CD4-positive, alpha-beta memory T cell (primary cell): ENCODE data around the gene TINAG. TPM values are rescaled to one million over a fixed set of nuclear protein-coding genes. Genes with fewer than 3 reads are reported as not detected.

Experiments used
- CTCF ChIA-PET: fragments of 350-600 bp; sonication (Branson Sonifier 250); formaldehyde crosslinking; loops from one replicate; lab custom pipeline; 2021; ENCODE audit warnings: inconsistent platforms; ENCODE audit not compliant: partially characterized antibody; lab: Charles Lee
- POLR2A ChIA-PET: fragments of 350-600 bp; sonication (Branson Sonifier 250); formaldehyde crosslinking; loops from one replicate; lab custom pipeline; 2021; ENCODE audit not compliant: partially characterized antibody; lab: Charles Lee
- DNase-seq, 5 donors: peaks; one replicate each; pipeline versions ENCODE4 v3.0.0 to v3.0.0-alpha.2; 2020 to 2022; ENCODE audit warnings: mixed read lengths in 1 of 5
- H3K27ac ChIP-seq: one replicate; pipeline ENCODE4 v1.7.0; 2013; ENCODE audit warnings: low read depth, low read length
- H3K27me3 ChIP-seq: 2 replicates; pipeline ENCODE4 v1.7.0; 2013; ENCODE audit warnings: mild to moderate bottlenecking, low read length, moderate library complexity; ENCODE audit not compliant: insufficient read depth
- H3K36me3 ChIP-seq: 2 replicates; pipeline ENCODE4 v1.7.0; 2013; ENCODE audit warnings: mild to moderate bottlenecking, low read length, moderate library complexity; ENCODE audit not compliant: insufficient read depth
- H3K4me1 ChIP-seq: 2 replicates; pipeline ENCODE4 v1.7.0; 2013; ENCODE audit warnings: mild to moderate bottlenecking, low read length, moderate library complexity; ENCODE audit not compliant: insufficient read depth
- H3K4me3 ChIP-seq, 2 donors: one replicate each; pipeline ENCODE4 v1.7.0; 2013; ENCODE audit warnings: low read length in 2 of 2, mild to moderate bottlenecking in 1 of 2
- H3K9me3 ChIP-seq, 2 donors: one replicate each; pipeline ENCODE4 v1.7.0; 2013; ENCODE audit warnings: low read length in 2 of 2, control low read depth in 1 of 2; ENCODE audit not compliant: control insufficient read depth in 1 of 2
- H3K27ac Mint-ChIP-seq, 7 donors: one replicate each; pipeline ENCODE4 v1.8.0; 2020 to 2021; ENCODE audit warnings: mixed read lengths in 7 of 7, mild to moderate bottlenecking in 6 of 7, inconsistent platforms in 3 of 7, moderate library complexity in 3 of 7
- H3K27me3 Mint-ChIP-seq, 2 donors: one replicate each; pipeline ENCODE4 v1.8.0; 2020 to 2021; ENCODE audit warnings: mixed read lengths in 2 of 2
- H3K36me3 Mint-ChIP-seq, 2 donors: one replicate each; pipeline ENCODE4 v1.8.0; 2020 to 2021; ENCODE audit warnings: mixed read lengths in 2 of 2, inconsistent platforms in 1 of 2, mild to moderate bottlenecking in 1 of 2
- H3K4me1 Mint-ChIP-seq, 4 donors: one replicate each; pipeline ENCODE4 v1.8.0; 2020 to 2021; ENCODE audit warnings: mixed read lengths in 4 of 4, mild to moderate bottlenecking in 1 of 4
- H3K4me3 Mint-ChIP-seq, 8 donors: one replicate each; pipeline ENCODE4 v1.8.0; 2020 to 2021; ENCODE audit warnings: mixed read lengths in 8 of 8, mild to moderate bottlenecking in 7 of 8, moderate library complexity in 6 of 8, inconsistent platforms in 3 of 8
- H3K9me3 Mint-ChIP-seq, 8 donors: one replicate each; pipeline ENCODE4 v1.8.0; 2020 to 2021; ENCODE audit warnings: mixed read lengths in 8 of 8, mild to moderate bottlenecking in 5 of 8, inconsistent platforms in 3 of 8, moderate library complexity in 1 of 8
- intact Hi-C: fragments of 100-400 bp; cut with micrococcal nuclease; formaldehyde crosslinking; loops from one replicate; pipeline ENCODE4 v1.15.1; 2023
- polyA plus RNA-seq, 2 donors: library from polyadenylated mRNA; unstranded; fragments of 300-500 nt; fragmentation: Illumina TruSeq; gene quantifications; one replicate each; pipeline ENCODE4 v1.2.3, GENCODE V29; 2021
- total RNA-seq, 2 experiments: library from RNA; stranded (reverse); gene quantifications; one replicate each; pipeline ENCODE4 v1.2.3, GENCODE V29; 2021

TINAG gene
- total and polyA plus RNA-seq, 4 experiments from 2014 or later, result not detected

DNA sequence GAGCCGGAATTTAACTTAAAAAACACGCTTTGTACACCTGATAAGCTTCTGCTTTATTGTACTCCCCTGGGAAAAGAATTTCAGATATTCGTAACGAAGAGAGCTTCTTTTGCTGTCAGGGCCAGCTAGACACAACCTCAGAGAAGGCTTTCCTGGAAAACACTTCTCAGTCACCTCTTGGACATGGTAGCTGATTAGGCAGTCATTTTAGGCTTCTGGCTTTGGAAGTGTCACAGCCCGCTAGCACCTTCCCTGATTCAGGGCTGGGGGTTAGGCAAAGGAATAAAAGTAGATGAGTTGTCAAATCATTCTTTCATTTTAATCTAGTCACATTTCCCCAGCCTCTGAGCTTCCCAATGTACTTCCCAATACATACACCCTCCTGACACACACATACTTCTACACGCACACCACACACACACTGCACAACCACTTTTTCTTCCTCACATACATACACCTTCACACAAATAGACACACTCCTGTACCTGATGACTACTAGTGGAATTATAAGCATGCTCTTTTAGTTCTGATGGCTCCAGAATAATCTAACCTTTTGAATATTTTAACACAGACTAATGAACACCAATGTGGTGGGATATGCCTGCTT lies 34.9 kb upstream of the TINAG start:
- Histone ChIP-seq H3K27ac (no peak overlapping the region), H3K4me1 (no peaks in the 10 kb centered on the region), H3K9me3 (no peaks in the 10 kb centered on the region), H3K4me3 (no peak overlapping the region), H3K27me3 (no peaks in the 10 kb centered on the region), H3K36me3 (no peaks in the 10 kb centered on the region)
- H3K9me3 Mint-ChIP-seq, result peaks cover 0 to 16% (median 4%) of the 10 kb centered on the region in 8 donors
- intact Hi-C loops, result no loop called here
- no peaks in the 10 kb centered on the region for H3K4me1 Mint-ChIP-seq
- H3K27me3 Mint-ChIP-seq, result no peaks in the 10 kb centered on the region
- CTCF ChIA-PET, result no interaction called here
- H3K27ac Mint-ChIP-seq, result no peak overlapping the region
- no peaks in the 10 kb centered on the region for H3K36me3 Mint-ChIP-seq
- no peak for DNase-seq
- POLR2A ChIA-PET, result no interaction called here
- no peak overlapping the region for H3K4me3 Mint-ChIP-seq

DNA sequence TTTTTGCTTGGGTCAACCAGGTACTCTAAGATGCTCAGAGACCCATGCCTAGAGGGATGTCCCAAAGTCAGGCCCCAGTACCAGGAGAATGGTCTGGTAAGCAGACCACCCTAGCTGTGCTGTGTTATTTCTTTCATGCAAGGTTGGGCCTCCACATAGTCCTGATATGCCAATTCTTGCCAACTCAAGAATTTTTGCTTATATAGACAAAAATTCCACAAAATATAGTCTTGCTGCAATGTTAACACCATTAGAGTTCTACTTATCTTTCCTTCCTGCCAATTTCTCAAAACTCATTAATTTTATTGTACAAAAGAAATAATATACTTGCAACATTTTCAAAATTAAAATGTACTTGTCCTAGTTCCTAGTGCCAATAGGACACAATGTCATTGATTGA lies 33.9 kb upstream of the TINAG start:
- H3K4me1 ChIP-seq, result no peaks in the 10 kb centered on the region
- ChIA-PET CTCF (no interaction called here), POLR2A (no interaction called here)
- no peak for DNase-seq
- H3K4me3 ChIP-seq, result no peak overlapping the region
- Mint-ChIP-seq H3K4me1 (no peaks in the 10 kb centered on the region), H3K4me3 (no peak overlapping the region), H3K36me3 (no peaks in the 10 kb centered on the region), H3K9me3 (peaks cover 2 to 25% (median 8%) of the 10 kb centered on the region in 8 donors), H3K27ac (no peak overlapping the region), H3K27me3 (no peaks in the 10 kb centered on the region)
- no peaks in the 10 kb centered on the region for H3K36me3 ChIP-seq
- H3K27me3 ChIP-seq, result no peaks in the 10 kb centered on the region
- no peaks in the 10 kb centered on the region for H3K9me3 ChIP-seq
- H3K27ac ChIP-seq, result no peak overlapping the region
- intact Hi-C loops, result no loop called here

GRCh38 chr6:54282186-54282585 lies 26.1 kb upstream of the TINAG start:
- H3K4me1 ChIP-seq, result no peaks in the 10 kb centered on the region
- H3K4me3 Mint-ChIP-seq, result no peak overlapping the region

GRCh38 chr6:54284161-54284860 lies 23.9 kb upstream of the TINAG start:
- intact Hi-C loops, result no loop called here
- Mint-ChIP-seq H3K4me3 (no peak overlapping the region), H3K27ac (no peak overlapping the region)

More at GRCh38 chr6:54282186-54282585, 26.1 kb upstream of the TINAG start:
- Histone ChIP-seq H3K4me3 (no peak overlapping the region), H3K36me3 (no peaks in the 10 kb centered on the region), H3K27ac (no peak overlapping the region), H3K27me3 (no peaks in the 10 kb centered on the region), H3K9me3 (no peaks in the 10 kb centered on the region)
- no peak for DNase-seq
- H3K4me1 Mint-ChIP-seq, result no peaks in the 10 kb centered on the region
- H3K27me3 Mint-ChIP-seq, result no peaks in the 10 kb centered on the region
- CTCF ChIA-PET, result no interaction called here
- no peaks in the 10 kb centered on the region for H3K36me3 Mint-ChIP-seq
- intact Hi-C loops, result no loop called here
- POLR2A ChIA-PET, result no interaction called here
- H3K27ac Mint-ChIP-seq, result no peak overlapping the region
- peaks cover 2 to 20% (median 7%) of the 10 kb centered on the region in 8 donors for H3K9me3 Mint-ChIP-seq

DNA sequence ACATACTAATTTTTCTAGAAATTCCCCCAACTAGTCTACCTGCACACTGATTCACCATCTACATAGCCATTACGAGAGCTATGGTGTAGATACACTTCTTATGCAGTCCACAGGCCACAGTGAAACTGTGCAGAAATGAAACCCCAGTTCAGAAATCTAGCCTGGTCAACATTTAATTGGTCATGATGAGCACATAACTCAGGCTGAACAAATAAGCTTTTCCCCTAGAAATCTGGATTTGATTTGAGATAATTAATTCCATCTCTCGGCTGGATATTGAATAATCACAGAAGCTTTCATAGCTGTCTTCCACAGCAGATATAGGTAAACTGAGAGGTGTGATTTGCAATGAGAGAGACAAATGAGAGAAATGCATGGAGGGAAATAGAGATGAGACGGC lies 22.6 kb upstream of the TINAG start:
- Histone ChIP-seq H3K36me3 (no peaks in the 10 kb centered on the region), H3K9me3 (no peaks in the 10 kb centered on the region), H3K27ac (no peak overlapping the region), H3K4me3 (no peak overlapping the region), H3K27me3 (no peaks in the 10 kb centered on the region), H3K4me1 (no peaks in the 10 kb centered on the region)
- intact Hi-C loops, result no loop called here
- DNase-seq, result no peak
- Mint-ChIP-seq H3K4me3 (no peak overlapping the region), H3K36me3 (no peaks in the 10 kb centered on the region), H3K4me1 (no peaks in the 10 kb centered on the region), H3K9me3 (peaks cover 2 to 8% (median 3%) of the 10 kb centered on the region in 8 donors), H3K27me3 (no peaks in the 10 kb centered on the region), H3K27ac (no peak overlapping the region)
- ChIA-PET POLR2A (no interaction called here), CTCF (no interaction called here)

More at GRCh38 chr6:54284161-54284860, 23.9 kb upstream of the TINAG start:
- no peak for DNase-seq
- H3K36me3 Mint-ChIP-seq, result no peaks in the 10 kb centered on the region
- peaks cover 2 to 7% (median 3%) of the 10 kb centered on the region in 8 donors for H3K9me3 Mint-ChIP-seq
- no peaks in the 10 kb centered on the region for H3K4me1 ChIP-seq
- no peak overlapping the region for H3K4me3 ChIP-seq
- H3K4me1 Mint-ChIP-seq, result no peaks in the 10 kb centered on the region
- no peaks in the 10 kb centered on the region for H3K36me3 ChIP-seq
- H3K9me3 ChIP-seq, result no peaks in the 10 kb centered on the region
- no peaks in the 10 kb centered on the region for H3K27me3 ChIP-seq
- no peaks in the 10 kb centered on the region for H3K27me3 Mint-ChIP-seq
- H3K27ac ChIP-seq, result no peak overlapping the region
- CTCF ChIA-PET, result no interaction called here
- POLR2A ChIA-PET, result no interaction called here

- Histone ChIP-seq H3K9me3 (no peaks in the 10 kb centered on the region), H3K4me1 (no peaks in the 10 kb centered on the region), H3K27me3 (no peaks in the 10 kb centered on the region), H3K27ac (no peak overlapping the region), H3K4me3 (no peak overlapping the region), H3K36me3 (no peaks in the 10 kb centered on the region)
- intact Hi-C loops, result no loop called here
- CTCF ChIA-PET, result no interaction called here
- Mint-ChIP-seq H3K9me3 (peaks cover 2 to 10% (median 4%) of the 10 kb centered on the region in 8 donors), H3K4me1 (no peaks in the 10 kb centered on the region), H3K4me3 (no peak overlapping the region), H3K27me3 (no peaks in the 10 kb centered on the region), H3K27ac (no peak overlapping the region), H3K36me3 (no peaks in the 10 kb centered on the region)
- DNase-seq, result no peak
- POLR2A ChIA-PET, result no interaction called here
These were observed 22.1 kb upstream of the TINAG start for GRCh38 chr6:54286141-54286540.

- ChIA-PET CTCF (no interaction called here), POLR2A (no interaction called here)
- Mint-ChIP-seq H3K4me1 (no peaks in the 10 kb centered on the region), H3K4me3 (no peak overlapping the region), H3K27ac (no peak overlapping the region), H3K27me3 (no peaks in the 10 kb centered on the region), H3K9me3 (peaks cover 0 to 9% (median 3%) of the 10 kb centered on the region in 8 donors), H3K36me3 (no peaks in the 10 kb centered on the region)
- no peak for DNase-seq
- H3K36me3 ChIP-seq, result no peaks in the 10 kb centered on the region
- no peaks in the 10 kb centered on the region for H3K4me1 ChIP-seq
- H3K4me3 ChIP-seq, result no peak overlapping the region
- H3K27ac ChIP-seq, result no peak overlapping the region
- no peaks in the 10 kb centered on the region for H3K27me3 ChIP-seq
- no peaks in the 10 kb centered on the region for H3K9me3 ChIP-seq
- intact Hi-C loops, result no loop called here
These were observed 19.8 kb upstream of the TINAG start for GRCh38 chr6:54288474-54288873.
